ENCODE results near the gene TRERF1.
A peak's percentile ranks its signal among the peaks of the same experiment; 100 is the strongest.

The TRERF1 gene

DNA sequence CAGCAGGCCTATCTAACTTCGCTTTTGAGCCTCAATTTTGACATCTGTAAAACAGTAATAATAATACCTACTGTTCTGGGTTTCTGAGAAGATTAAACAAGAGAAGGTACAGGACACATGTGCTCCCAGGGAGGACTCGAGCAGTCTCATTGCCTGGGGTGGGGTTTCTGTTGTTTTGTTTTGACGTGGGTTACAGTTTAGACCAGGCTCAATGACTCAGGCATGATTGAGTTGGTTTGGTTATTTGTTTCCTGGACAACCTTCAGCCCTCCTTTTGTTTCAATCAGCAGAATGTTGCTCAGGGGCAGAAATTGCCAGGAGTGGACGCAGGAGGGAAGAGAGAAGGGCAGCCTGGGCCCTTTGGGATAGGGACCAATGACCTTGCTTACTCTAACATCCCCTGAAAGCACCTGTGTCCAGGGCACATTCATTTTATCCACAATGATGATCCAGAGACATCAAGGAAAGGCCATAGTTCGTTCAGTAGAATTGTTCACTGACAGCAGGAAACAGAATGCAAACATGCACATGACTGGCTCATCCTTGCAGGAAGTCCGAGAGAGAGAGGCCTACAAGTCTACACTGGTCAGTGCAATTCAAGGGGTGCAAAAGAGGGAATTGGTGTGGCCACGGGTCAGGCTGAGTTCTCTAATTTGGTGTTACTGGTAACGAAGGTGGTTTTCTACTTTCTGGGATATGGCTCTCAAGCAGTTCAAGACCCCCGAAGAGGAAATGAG lies 159.6 kb downstream of the TRERF1 start:
- TF ChIP-seq, protein P1, sequence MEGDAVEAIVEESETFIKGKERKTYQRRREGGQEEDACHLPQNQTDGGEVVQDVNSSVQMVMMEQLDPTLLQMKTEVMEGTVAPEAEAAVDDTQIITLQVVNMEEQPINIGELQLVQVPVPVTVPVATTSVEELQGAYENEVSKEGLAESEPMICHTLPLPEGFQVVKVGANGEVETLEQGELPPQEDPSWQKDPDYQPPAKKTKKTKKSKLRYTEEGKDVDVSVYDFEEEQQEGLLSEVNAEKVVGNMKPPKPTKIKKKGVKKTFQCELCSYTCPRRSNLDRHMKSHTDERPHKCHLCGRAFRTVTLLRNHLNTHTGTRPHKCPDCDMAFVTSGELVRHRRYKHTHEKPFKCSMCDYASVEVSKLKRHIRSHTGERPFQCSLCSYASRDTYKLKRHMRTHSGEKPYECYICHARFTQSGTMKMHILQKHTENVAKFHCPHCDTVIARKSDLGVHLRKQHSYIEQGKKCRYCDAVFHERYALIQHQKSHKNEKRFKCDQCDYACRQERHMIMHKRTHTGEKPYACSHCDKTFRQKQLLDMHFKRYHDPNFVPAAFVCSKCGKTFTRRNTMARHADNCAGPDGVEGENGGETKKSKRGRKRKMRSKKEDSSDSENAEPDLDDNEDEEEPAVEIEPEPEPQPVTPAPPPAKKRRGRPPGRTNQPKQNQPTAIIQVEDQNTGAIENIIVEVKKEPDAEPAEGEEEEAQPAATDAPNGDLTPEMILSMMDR (IDR thresholded peaks at IDR 0.05; ENCODE audit: insufficient read depth, low read depth, low read length, missing control alignments), result no peak
- DNase-seq (ENCODE audit: low read depth), result peak; percentile 69

DNA sequence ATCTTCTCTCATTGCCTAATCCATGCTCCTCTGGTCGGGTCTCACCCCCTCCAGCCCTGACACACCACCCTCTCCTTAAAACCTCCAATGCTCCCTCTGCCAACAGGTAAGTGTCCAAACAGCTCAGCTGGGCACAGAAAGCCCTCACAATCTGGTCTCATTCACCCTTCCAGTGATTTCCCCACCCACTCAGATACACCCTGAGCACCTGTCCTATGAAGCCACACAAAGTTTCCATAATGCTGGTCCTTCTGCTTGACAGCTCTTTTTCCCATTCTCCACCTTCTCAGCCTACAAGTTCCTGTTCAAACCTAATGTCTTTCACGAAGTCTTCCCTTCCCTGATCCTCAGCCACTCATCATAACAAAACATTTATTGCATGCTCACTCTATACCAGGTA lies 164.0 kb downstream of the TRERF1 start:
- TF ChIP-seq, protein P1 (IDR thresholded peaks at IDR 0.05; ENCODE audit: insufficient read depth, low read depth, low read length, missing control alignments), result no peak
- H3K4me3 ChIP-seq (ENCODE audit: low read depth, low read length), result no peak overlapping the region
- DNase-seq (ENCODE audit: low read depth), result no peak

More for the DNA sequence above, 159.6 kb downstream of the TRERF1 start:
- no peak overlapping the region for H3K4me3 ChIP-seq (ENCODE audit: low read depth, low read length)

DNA sequence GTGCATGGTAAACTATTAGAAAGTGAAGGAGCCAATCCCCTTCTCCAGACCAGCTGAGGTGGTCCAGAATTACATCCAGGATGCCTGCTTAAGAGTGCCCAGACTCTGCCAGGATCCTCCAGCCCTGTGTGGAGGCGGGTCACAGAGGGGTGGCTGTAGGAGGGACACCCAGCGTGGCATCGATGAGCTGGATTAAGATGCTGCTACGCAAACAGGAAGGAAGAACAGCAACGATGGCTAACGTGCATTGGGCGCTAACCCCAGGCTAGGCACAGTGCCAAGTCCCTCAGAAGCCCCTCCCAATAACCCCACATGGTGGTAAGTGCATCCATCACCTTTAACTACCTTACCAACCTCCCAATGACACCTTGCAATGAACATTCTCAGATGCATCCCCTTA lies 170.2 kb downstream of the TRERF1 start:
- TF ChIP-seq, protein P1 (IDR thresholded peaks at IDR 0.05; ENCODE audit: insufficient read depth, low read depth, low read length, missing control alignments), result no peak
- DNase-seq (ENCODE audit: low read depth), result no peak
- H3K4me3 ChIP-seq (ENCODE audit: low read depth, low read length), result no peak overlapping the region

DNA sequence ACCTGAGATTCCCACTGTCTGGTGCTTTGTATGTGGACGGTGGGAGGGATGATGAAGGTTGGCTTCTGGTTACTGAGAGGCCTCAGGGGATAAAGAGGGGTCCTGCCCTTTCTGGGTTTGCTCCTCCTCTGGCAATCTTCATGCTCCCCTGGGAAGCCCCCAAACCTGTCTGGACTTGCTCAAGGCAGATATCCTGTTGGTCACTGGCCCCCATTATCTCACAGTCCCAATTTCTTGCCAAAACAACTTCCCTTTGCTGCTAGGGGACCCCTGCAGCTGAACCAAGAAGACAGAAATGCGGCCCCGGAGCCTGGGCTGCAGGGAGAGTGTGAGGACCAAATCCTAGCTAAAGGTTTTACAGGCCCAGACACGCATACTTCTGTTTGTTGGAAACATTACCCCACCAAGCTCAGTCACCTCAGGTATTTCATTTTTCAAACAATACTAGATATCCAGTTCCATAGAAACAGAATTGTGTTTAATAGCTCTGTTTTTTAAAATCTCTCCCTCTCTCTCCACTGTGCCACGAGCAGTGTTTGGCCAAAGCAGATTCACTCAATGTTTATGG lies 170.7 kb downstream of the TRERF1 start:
- TF ChIP-seq, protein P1 (IDR thresholded peaks at IDR 0.05; ENCODE audit: insufficient read depth, low read depth, low read length, missing control alignments), result no peak

DNA sequence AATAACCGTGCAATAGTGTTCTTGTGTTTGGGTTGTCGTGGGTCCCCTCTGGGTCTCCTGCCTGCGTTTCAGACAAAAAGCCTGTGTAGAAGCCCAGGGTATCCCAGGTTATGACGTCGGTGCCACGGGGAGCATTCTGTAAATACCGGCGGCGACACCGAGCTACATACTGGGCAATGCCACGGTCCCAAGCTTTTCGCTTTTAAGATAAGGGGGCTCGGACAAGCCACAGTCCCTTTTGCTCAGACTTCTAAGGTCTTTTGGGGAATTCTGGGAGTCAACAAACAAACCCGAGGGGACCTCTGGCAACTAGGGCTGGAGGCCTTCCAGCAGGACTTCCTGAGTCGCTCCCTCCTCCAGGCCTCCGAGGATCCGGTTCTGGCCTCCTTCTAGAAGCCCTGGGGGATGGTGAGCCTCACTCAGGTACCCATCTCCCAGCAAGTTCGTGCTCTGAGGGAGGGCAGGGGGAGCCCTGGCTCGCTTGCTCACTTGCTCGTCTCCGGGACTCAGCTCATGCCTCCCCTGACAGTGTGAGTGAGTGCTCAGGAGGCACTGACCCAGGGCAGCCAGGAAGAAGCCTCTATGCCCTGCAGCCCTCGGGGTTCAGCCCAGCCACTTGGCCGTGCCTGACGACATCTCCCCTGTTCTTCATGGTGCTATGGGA lies 171.6 kb downstream of the TRERF1 start:
- no peak for DNase-seq (ENCODE audit: low read depth)
- TF ChIP-seq, protein P1 (IDR thresholded peaks at IDR 0.05; ENCODE audit: insufficient read depth, low read depth, low read length, missing control alignments), result no peak
- H3K4me3 ChIP-seq (ENCODE audit: low read depth, low read length), result no peak overlapping the region

More for the DNA sequence above, 170.7 kb downstream of the TRERF1 start:
- H3K4me3 ChIP-seq (ENCODE audit: low read depth, low read length), result no peak overlapping the region
- DNase-seq (ENCODE audit: low read depth), result no peak

DNA sequence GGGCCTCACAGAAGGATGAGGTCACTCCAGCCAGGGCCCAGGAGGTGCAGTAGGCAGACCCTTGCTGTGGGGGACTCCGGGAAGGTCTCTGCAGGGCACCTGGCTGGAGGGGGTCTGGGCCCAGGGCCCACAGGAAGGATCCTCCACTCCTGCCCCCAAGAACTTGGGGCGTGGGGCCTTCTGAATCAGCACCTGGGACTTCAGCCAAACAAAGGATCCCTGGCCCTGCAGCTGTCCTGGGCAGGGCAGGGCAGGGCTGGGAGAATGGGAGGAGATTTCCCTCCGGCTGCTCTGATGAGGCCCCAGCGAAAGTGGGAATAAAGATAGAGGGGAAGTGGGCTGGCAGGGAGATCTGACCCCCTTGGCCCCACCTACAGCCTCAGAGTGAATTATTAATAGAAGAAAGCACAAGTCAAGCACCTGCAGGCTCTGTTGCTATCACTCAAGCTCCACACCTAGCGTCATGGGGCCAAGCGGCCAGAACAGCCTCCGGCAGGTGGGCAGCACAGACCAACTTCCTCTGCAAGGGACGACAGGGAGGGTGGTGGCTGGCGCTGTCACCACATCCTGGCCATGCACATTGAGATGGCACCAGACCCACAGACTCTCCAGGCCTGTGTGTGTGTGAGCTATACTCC lies 172.5 kb downstream of the TRERF1 start:
- no peak overlapping the region for H3K4me3 ChIP-seq (ENCODE audit: low read depth, low read length)
- TF ChIP-seq, protein P1 (IDR thresholded peaks at IDR 0.05; ENCODE audit: insufficient read depth, low read depth, low read length, missing control alignments), result no peak
- peak; percentile 39 for DNase-seq (ENCODE audit: low read depth)
